Fibroblast of pulmonary artery (primary cell): ENCODE data around the gene PIP4K2A.

ENCODE experiments used
- DNase-seq: peaks from one replicate; pipeline ENCODE4 v3.0.0-alpha.2; 2010; ENCODE audit warnings: low read depth
- H3K4me3 ChIP-seq: replicated peaks from 2 replicates; pipeline ENCODE4 v1.5.1; 2011; ENCODE audit warnings: low read depth, mild to moderate bottlenecking, control low read depth, low read length, moderate library complexity
- TF ChIP-seq, protein P1 (sequence below): IDR thresholded peaks from 2 replicates; pipeline ENCODE4 v1.5.1; 2011; ENCODE audit warnings: mild to moderate bottlenecking, control low read depth, low read length, inconsistent platforms; ENCODE audit errors: missing control alignments

PIP4K2A gene

GRCh38 chr10:22560096-22560912 lies 154.1 kb downstream of the PIP4K2A start:
- no peak for DNase-seq
- TF ChIP-seq, protein P1, sequence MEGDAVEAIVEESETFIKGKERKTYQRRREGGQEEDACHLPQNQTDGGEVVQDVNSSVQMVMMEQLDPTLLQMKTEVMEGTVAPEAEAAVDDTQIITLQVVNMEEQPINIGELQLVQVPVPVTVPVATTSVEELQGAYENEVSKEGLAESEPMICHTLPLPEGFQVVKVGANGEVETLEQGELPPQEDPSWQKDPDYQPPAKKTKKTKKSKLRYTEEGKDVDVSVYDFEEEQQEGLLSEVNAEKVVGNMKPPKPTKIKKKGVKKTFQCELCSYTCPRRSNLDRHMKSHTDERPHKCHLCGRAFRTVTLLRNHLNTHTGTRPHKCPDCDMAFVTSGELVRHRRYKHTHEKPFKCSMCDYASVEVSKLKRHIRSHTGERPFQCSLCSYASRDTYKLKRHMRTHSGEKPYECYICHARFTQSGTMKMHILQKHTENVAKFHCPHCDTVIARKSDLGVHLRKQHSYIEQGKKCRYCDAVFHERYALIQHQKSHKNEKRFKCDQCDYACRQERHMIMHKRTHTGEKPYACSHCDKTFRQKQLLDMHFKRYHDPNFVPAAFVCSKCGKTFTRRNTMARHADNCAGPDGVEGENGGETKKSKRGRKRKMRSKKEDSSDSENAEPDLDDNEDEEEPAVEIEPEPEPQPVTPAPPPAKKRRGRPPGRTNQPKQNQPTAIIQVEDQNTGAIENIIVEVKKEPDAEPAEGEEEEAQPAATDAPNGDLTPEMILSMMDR, result no peak
- H3K4me3 ChIP-seq, result no peak overlapping the region

DNA sequence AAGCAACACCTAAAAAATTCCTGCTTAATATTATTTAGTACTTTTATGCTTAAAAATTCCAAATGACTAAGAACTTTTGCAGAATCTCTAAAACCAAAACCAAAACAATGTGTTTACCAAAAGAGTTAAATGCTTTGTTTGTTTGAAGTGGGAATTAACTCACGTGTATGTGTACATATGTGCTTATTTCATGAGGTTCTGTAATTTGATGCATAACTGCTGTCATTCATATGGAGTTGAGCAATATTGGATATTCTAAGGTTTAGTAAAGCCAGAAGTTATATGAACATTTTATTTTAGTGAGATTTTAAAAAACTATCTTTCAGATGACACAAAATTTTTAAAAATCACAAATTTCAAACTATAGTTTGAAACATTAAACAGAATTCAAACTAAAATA lies 157.1 kb downstream of the PIP4K2A start:
- DNase-seq, result peak; percentile 23
- no peak overlapping the region for H3K4me3 ChIP-seq
- TF ChIP-seq, protein P1, result no peak

GRCh38 chr10:22556774-22557173 lies 157.6 kb downstream of the PIP4K2A start:
- DNase-seq, result no peak
- TF ChIP-seq, protein P1, result no peak
- H3K4me3 ChIP-seq, result no peak overlapping the region

- H3K4me3 ChIP-seq, result no peak overlapping the region
- TF ChIP-seq, protein P1, result no peak
- peak; percentile 77 for DNase-seq
These were observed 159.8 kb downstream of the PIP4K2A start for GRCh38 chr10:22554461-22555182.

GRCh38 chr10:22553452-22553995 lies 160.9 kb downstream of the PIP4K2A start:
- no peak overlapping the region for H3K4me3 ChIP-seq
- TF ChIP-seq, protein P1, result no peak
- no peak for DNase-seq

DNA sequence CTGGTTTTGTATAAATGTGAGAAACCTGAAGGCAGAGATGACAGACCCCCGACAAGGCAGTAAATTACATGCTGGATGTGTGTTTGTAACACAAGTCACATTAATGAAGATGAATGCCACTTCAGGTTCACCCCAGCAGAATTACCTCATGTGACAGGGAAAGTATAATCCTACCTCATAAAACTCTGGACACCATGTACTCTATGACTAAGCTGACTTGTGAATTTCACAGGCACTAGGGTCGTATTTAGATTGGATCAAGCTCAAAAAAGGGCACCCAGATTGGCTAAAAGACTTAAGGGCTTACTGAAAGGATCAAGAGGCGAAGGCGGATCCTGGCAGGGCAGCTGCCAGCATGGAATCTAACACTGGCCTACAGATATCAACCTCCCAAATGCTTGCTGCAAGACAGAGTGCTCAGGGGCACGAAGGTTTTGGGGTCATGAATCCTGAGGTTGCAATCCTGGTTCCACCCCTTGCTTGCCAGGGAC lies 161.4 kb downstream of the PIP4K2A start:
- H3K4me3 ChIP-seq, result no peak overlapping the region
- TF ChIP-seq, protein P1, result no peak
- peak; percentile 24 for DNase-seq
